H9 (cell line): ENCODE results near the gene UBE4B. TPM values are rescaled to one million over a fixed set of nuclear protein-coding genes. Genes with fewer than 3 reads are reported as not detected.

Experiments used
- DNase-seq: peaks from one replicate; pipeline ENCODE4 v3.0.0-alpha.2; 2017
- H2AFZ ChIP-seq: one replicate; pipeline ENCODE4 v1.6.1; 2013; ENCODE audit warnings: mild to moderate bottlenecking, low read length, control low read depth, moderate library complexity
- H2AK5ac ChIP-seq: 2 replicates; pipeline ENCODE4 v1.6.1; 2013; ENCODE audit warnings: low read length, control low read depth, mixed read lengths; ENCODE audit not compliant: insufficient read length
- H2BK120ac ChIP-seq: one replicate; pipeline ENCODE4 v1.6.1; 2013; ENCODE audit warnings: low read depth, mild to moderate bottlenecking, low read length, control low read depth, inconsistent platforms; ENCODE audit not compliant: poor library complexity, severe bottlenecking
- H2BK12ac ChIP-seq: 2 replicates; pipeline ENCODE4 v1.6.1; 2013; ENCODE audit warnings: low read length, control low read depth, mixed read lengths, low read depth; ENCODE audit not compliant: insufficient read length
- H2BK15ac ChIP-seq: 2 replicates; pipeline ENCODE4 v1.6.1; 2013; ENCODE audit warnings: low read depth, low read length, control low read depth
- H2BK20ac ChIP-seq: one replicate; pipeline ENCODE4 v1.6.1; 2013; ENCODE audit warnings: low read depth, mild to moderate bottlenecking, low read length, control low read depth, inconsistent platforms; ENCODE audit not compliant: poor library complexity, severe bottlenecking
- H2BK5ac ChIP-seq: 2 replicates; pipeline ENCODE4 v1.6.1; 2013; ENCODE audit warnings: low read length, control low read depth, mixed read lengths; ENCODE audit not compliant: insufficient read length
- H3K14ac ChIP-seq: 2 replicates; pipeline ENCODE4 v1.6.1; 2013; ENCODE audit warnings: low read length, control low read depth; ENCODE audit not compliant: insufficient read depth
- H3K18ac ChIP-seq: 2 replicates; pipeline ENCODE4 v1.6.1; 2013; ENCODE audit warnings: low read depth, mild to moderate bottlenecking, mixed read lengths, low read length, control low read depth; ENCODE audit not compliant: insufficient read length
- H3K23ac ChIP-seq: 2 replicates; pipeline ENCODE4 v1.6.1; 2013; ENCODE audit warnings: low read length, control low read depth, mixed read lengths, low read depth; ENCODE audit not compliant: insufficient read length
- H3K23me2 ChIP-seq: 2 replicates; pipeline ENCODE4 v1.6.1; 2013; ENCODE audit warnings: low read depth, mild to moderate bottlenecking, mixed read lengths, low read length, control low read depth; ENCODE audit not compliant: insufficient read length, poor library complexity, severe bottlenecking
- H3K27ac ChIP-seq: 2 replicates; pipeline ENCODE4 v1.5.1; 2013; ENCODE audit warnings: low read length, control low read depth, mixed read lengths, low read depth; ENCODE audit not compliant: insufficient read length
- H3K27me3 ChIP-seq: 2 replicates; pipeline ENCODE4 v1.6.1; 2013; ENCODE audit warnings: low read length, control low read depth, inconsistent platforms; ENCODE audit not compliant: insufficient read depth
- H3K4ac ChIP-seq: 2 replicates; pipeline ENCODE4 v1.6.1; 2013; ENCODE audit warnings: low read depth, mild to moderate bottlenecking, control low read depth, inconsistent platforms, low read length, moderate library complexity
- H3K4me1 ChIP-seq: 2 replicates; pipeline ENCODE4 v1.6.1; 2013; ENCODE audit warnings: low read length, control low read depth, inconsistent platforms; ENCODE audit not compliant: insufficient read depth
- H3K4me2 ChIP-seq: 2 replicates; pipeline ENCODE4 v1.6.1; 2013; ENCODE audit warnings: low read length, control low read depth, mixed read lengths; ENCODE audit not compliant: insufficient read length, insufficient read depth
- H3K56ac ChIP-seq: 2 replicates; pipeline ENCODE4 v1.6.1; 2013; ENCODE audit warnings: low read depth, mild to moderate bottlenecking, mixed read lengths, low read length, control low read depth; ENCODE audit not compliant: insufficient read length
- H3K79me1 ChIP-seq: 2 replicates; pipeline ENCODE4 v1.6.1; 2013; ENCODE audit warnings: low read depth, mild to moderate bottlenecking, moderate library complexity, low read length, control low read depth, inconsistent platforms; ENCODE audit not compliant: insufficient read depth, poor library complexity, severe bottlenecking
- H3K79me2 ChIP-seq: 2 replicates; pipeline ENCODE4 v1.6.1; 2013; ENCODE audit warnings: low read length, control low read depth, inconsistent platforms; ENCODE audit not compliant: insufficient read depth
- H3K9ac ChIP-seq: 2 replicates; pipeline ENCODE4 v1.6.1; 2013; ENCODE audit warnings: low read length, control low read depth, mixed read lengths; ENCODE audit not compliant: insufficient read length; ENCODE audit errors: extremely low read depth
- H3K9me3 ChIP-seq: one replicate; pipeline ENCODE4 v1.6.1; 2013; ENCODE audit warnings: low read depth, low read length, inconsistent platforms; ENCODE audit not compliant: control insufficient read depth
- H3T11ph ChIP-seq: one replicate; pipeline ENCODE4 v1.6.1; 2013; ENCODE audit warnings: mild to moderate bottlenecking, low read length, control low read depth, inconsistent platforms
- H4K20me1 ChIP-seq: one replicate; pipeline ENCODE4 v1.6.1; 2013; ENCODE audit not compliant: control insufficient read depth, insufficient read length, insufficient read depth
- H4K5ac ChIP-seq: 2 replicates; pipeline ENCODE4 v1.6.1; 2013; ENCODE audit warnings: low read depth, mild to moderate bottlenecking, mixed read lengths, low read length, control low read depth; ENCODE audit not compliant: insufficient read length
- H4K8ac ChIP-seq: replicated peaks from 2 replicates; pipeline ENCODE4 v1.6.1; 2013; ENCODE audit warnings: low read length, control low read depth, mixed read lengths, low read depth; ENCODE audit not compliant: insufficient read length
- H4K91ac ChIP-seq: 2 replicates; pipeline ENCODE4 v1.6.1; 2013; ENCODE audit warnings: low read depth, mild to moderate bottlenecking, moderate library complexity, mixed read lengths, low read length, control low read depth; ENCODE audit not compliant: insufficient read length
- H3K27ac Mint-ChIP-seq, 3 experiments: 2 replicates in 2 of 3; 3 replicates in 1 of 3; pipeline ENCODE4 v1.8.0; 2020 to 2021; ENCODE audit warnings: mixed read lengths in 3 of 3, mild to moderate bottlenecking in 1 of 3, moderate library complexity in 1 of 3
- H3K27me3 Mint-ChIP-seq: 2 replicates; pipeline ENCODE4 v1.8.0; 2021; ENCODE audit warnings: low read depth, mild to moderate bottlenecking, moderate library complexity, mixed read lengths
- H3K36me3 Mint-ChIP-seq, 3 experiments: 2 replicates in 2 of 3; 3 replicates in 1 of 3; pipeline ENCODE4 v1.8.0; 2020 to 2021; ENCODE audit warnings: low read depth in 3 of 3, mixed read lengths in 3 of 3; ENCODE audit not compliant: insufficient read depth in 1 of 3
- H3K4me1 Mint-ChIP-seq, 2 experiments: 2 replicates each; pipeline ENCODE4 v1.8.0; 2020; ENCODE audit warnings: mixed read lengths in 2 of 2
- H3K4me3 Mint-ChIP-seq, 2 experiments: 2 replicates in 1 of 2; 3 replicates in 1 of 2; pipeline ENCODE4 v1.8.0; 2020 to 2021; ENCODE audit warnings: mild to moderate bottlenecking in 2 of 2, mixed read lengths in 2 of 2, moderate library complexity in 1 of 2
- H3K9me3 Mint-ChIP-seq, 2 experiments: 2 replicates in 1 of 2; 3 replicates in 1 of 2; pipeline ENCODE4 v1.8.0; 2020; ENCODE audit warnings: mild to moderate bottlenecking in 2 of 2, mixed read lengths in 2 of 2, moderate library complexity in 1 of 2
- WGBS: extraction: QIAGEN DNeasy Blood & Tissue Kit; methylation state at CpG from one replicate; pipeline ENCODE4 v1.1.7; 2013; ENCODE audit warnings: missing lambda C conversion rate, low lambda C conversion rate, mixed read lengths; ENCODE audit not compliant: insufficient read length; ENCODE audit errors: extremely low coverage; 5-methylcytosine and 5-hydroxymethylcytosine counted together
- total RNA-seq: library from RNA; stranded (reverse); gene quantifications from 2 replicates; pipeline ENCODE4 v1.2.1, GENCODE V29; 2021
- TF ChIP-seq, protein P1 (sequence below): fragments of 200-600 bp; sonication (generic); conservative IDR thresholded peaks from 3 replicates; pipeline ENCODE4 v1.8.0; 2021; ENCODE audit warnings: antibody characterized with exemption, mild to moderate bottlenecking

UBE4B gene
- total RNA-seq, 1 experiment from 2014 or later, result 67.6 TPM

DNA sequence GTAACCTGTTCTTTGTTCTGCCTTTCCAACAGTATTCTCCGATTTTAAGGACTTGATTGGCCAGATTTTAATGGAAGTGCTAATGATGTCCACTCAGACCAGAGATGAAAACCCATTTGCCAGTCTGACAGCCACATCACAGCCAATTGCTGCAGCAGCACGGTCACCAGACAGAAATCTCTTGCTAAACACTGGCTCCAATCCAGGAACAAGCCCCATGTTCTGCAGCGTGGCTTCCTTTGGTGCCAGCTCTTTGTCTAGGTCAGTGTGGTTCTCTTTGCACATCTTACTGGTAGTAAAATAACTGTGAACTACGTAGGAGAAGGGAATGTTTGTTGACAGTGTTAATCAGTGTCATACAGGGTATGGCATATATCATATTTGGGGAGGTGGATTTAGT is 72.7 kb downstream of the UBE4B start:
- no peak overlapping the region for H3K18ac ChIP-seq
- no peak overlapping the region for H2AFZ ChIP-seq
- H3K27me3 Mint-ChIP-seq, result no peaks in the 10 kb centered on the region
- peaks cover 0 to 10% of the 10 kb centered on the region in 2 experiments; a peak in 2 of 4 replicates for H3K4me1 Mint-ChIP-seq
- H3K4ac ChIP-seq, result no peak overlapping the region
- H3K27ac Mint-ChIP-seq, result peak overlapping the region in 1 of 3 experiments; percentile 85; a peak in 2 of 7 replicates
- H3K79me2 ChIP-seq, result no peaks in the 10 kb centered on the region
- H4K5ac ChIP-seq, result no peak overlapping the region
- WGBS, result no CpG with 5 or more reads among the region's 4 CpGs
- no peak overlapping the region for H3K14ac ChIP-seq
- no peak overlapping the region for H2BK20ac ChIP-seq
- H4K8ac ChIP-seq, result no peak overlapping the region
- no peak overlapping the region for H4K91ac ChIP-seq
- H3K9ac ChIP-seq, result no peak overlapping the region
- TF ChIP-seq, protein P1, sequence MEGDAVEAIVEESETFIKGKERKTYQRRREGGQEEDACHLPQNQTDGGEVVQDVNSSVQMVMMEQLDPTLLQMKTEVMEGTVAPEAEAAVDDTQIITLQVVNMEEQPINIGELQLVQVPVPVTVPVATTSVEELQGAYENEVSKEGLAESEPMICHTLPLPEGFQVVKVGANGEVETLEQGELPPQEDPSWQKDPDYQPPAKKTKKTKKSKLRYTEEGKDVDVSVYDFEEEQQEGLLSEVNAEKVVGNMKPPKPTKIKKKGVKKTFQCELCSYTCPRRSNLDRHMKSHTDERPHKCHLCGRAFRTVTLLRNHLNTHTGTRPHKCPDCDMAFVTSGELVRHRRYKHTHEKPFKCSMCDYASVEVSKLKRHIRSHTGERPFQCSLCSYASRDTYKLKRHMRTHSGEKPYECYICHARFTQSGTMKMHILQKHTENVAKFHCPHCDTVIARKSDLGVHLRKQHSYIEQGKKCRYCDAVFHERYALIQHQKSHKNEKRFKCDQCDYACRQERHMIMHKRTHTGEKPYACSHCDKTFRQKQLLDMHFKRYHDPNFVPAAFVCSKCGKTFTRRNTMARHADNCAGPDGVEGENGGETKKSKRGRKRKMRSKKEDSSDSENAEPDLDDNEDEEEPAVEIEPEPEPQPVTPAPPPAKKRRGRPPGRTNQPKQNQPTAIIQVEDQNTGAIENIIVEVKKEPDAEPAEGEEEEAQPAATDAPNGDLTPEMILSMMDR, result no peak
- no peaks in the 10 kb centered on the region for H4K20me1 ChIP-seq
- no peak overlapping the region for H2AK5ac ChIP-seq
- no peak overlapping the region for H3K23ac ChIP-seq
- no peak overlapping the region for H2BK120ac ChIP-seq
- no peaks in the 10 kb centered on the region for H3K4me1 ChIP-seq
- H2BK12ac ChIP-seq, result no peak overlapping the region
- no peaks in the 10 kb centered on the region for H3K9me3 Mint-ChIP-seq
- H3T11ph ChIP-seq, result no peak overlapping the region
- no peak overlapping the region for H3K4me2 ChIP-seq
- H2BK15ac ChIP-seq, result no peak overlapping the region
- H3K27me3 ChIP-seq, result no peaks in the 10 kb centered on the region
- no peaks in the 10 kb centered on the region for H3K9me3 ChIP-seq
- DNase-seq, result no peak
- H3K23me2 ChIP-seq, result no peaks in the 10 kb centered on the region
- peaks cover 10 to 71% (median 53%) of the 10 kb centered on the region in 3 experiments; a peak in 6 of 7 replicates for H3K36me3 Mint-ChIP-seq
- H2BK5ac ChIP-seq, result no peak overlapping the region
- H3K56ac ChIP-seq, result no peak overlapping the region
- H3K4me3 Mint-ChIP-seq, result no peak overlapping the region
- no peak overlapping the region for H3K27ac ChIP-seq
- H3K79me1 ChIP-seq, result no peaks in the 10 kb centered on the region
